ENCODE results near the gene SYTL3. TPM values are rescaled to one million over a fixed set of nuclear protein-coding genes. Genes with fewer than 3 reads are reported as not detected.

SYTL3 gene
- total and polyA plus RNA-seq, 2 of the 8 experiments (the other 6 are each of a cell fraction or from before 2014, with no cell fraction given): 0.27 to 0.99 TPM

GRCh38 chr6:158686791-158687381 lies 37.0 kb downstream of the SYTL3 start:
- Histone ChIP-seq H3K23ac (ENCODE audit: insufficient read length) (no peak overlapping the region), H3K4me1 (replicated peaks in 1 of 4; ENCODE audit: control insufficient read depth in 3 of 4, insufficient read depth in 4 of 4, low read length in 3 of 4) (no peaks in the 10 kb centered on the region), H3K4ac (replicated peaks; ENCODE audit: insufficient read length, low read depth, low read length) (no peak overlapping the region), H3K56ac (replicated peaks; ENCODE audit: insufficient read length, low read depth, low read length) (no peak overlapping the region), H3K18ac (ENCODE audit: extremely low read depth, low read length) (no peak overlapping the region), H3K79me2 (ENCODE audit: control insufficient read depth in 1 of 2, insufficient read depth in 2 of 2, low read length in 2 of 2) (no peaks in the 10 kb centered on the region), H4K20me1 (replicated peaks in 1 of 2; ENCODE audit: control insufficient read depth in 1 of 2, insufficient read depth in 2 of 2, low read length in 2 of 2) (no peaks in the 10 kb centered on the region), H2BK20ac (ENCODE audit: low read length) (no peak overlapping the region), H3K27ac (ENCODE audit: low read depth, low read length) (no peak overlapping the region), H2BK15ac (ENCODE audit: low read length) (no peak overlapping the region), H4K91ac (replicated peaks; ENCODE audit: insufficient read length, low read length) (no peak overlapping the region), H3K23me2 (ENCODE audit: low read depth, low read length) (no peaks in the 10 kb centered on the region), H3K79me1 (ENCODE audit: low read depth, low read length) (no peaks in the 10 kb centered on the region), H3K4me2 (ENCODE audit: insufficient read depth in 1 of 2, low read depth in 2 of 2, low read length in 2 of 2) (no peak overlapping the region), H3K36me3 (ENCODE audit: control insufficient read depth in 2 of 4, insufficient read depth in 4 of 4, low read length in 3 of 4) (no peaks in the 10 kb centered on the region), H2BK120ac (replicated peaks; ENCODE audit: low read depth, low read length) (no peak overlapping the region), H2BK5ac (ENCODE audit: low read depth, low read length) (no peak overlapping the region), H3K9me3 (ENCODE audit: insufficient read depth in 2 of 2, low read depth in 1 of 2, low read length in 1 of 2) (no peaks in the 10 kb centered on the region), H3K9ac (replicated peaks in 1 of 4; ENCODE audit: extremely low read depth in 1 of 4, low read depth in 3 of 4, low read length in 3 of 4) (no peak overlapping the region), H3K4me3 (ENCODE audit: extremely low read depth in 1 of 4, insufficient read depth in 2 of 4, low read depth in 3 of 4, low read length in 4 of 4) (no peak overlapping the region), H2AFZ (ENCODE audit: low read length) (no peak overlapping the region), H2BK12ac (ENCODE audit: low read depth, low read length) (no peak overlapping the region), H3K27me3 (replicated peaks in 1 of 4; ENCODE audit: control insufficient read depth in 3 of 4, extremely low read depth in 1 of 4, insufficient read depth in 3 of 4, low read length in 3 of 4) (no peaks in the 10 kb centered on the region), H4K8ac (ENCODE audit: extremely low read depth, insufficient read depth, low read length) (no peak overlapping the region), H4K5ac (ENCODE audit: insufficient read length, low read depth, low read length) (no peak overlapping the region), H2AK5ac (ENCODE audit: low read depth, low read length) (no peak overlapping the region), H3K14ac (ENCODE audit: insufficient read length) (no peak overlapping the region)
- DNase-seq (ENCODE audit: low read depth in 1 of 2, low spot score in 2 of 2) (no peak), FAIRE-seq (no peak)
- WGBS, 2 experiments (ENCODE audit: extremely low coverage in 1 of 2, insufficient coverage in 1 of 2, insufficient read length in 1 of 2, insufficient replicate concordance in 2 of 2, low coverage in 1 of 2, low lambda C conversion rate in 2 of 2, missing lambda C conversion rate in 1 of 2): 86% methylated on average over 7 of the region's 7 CpGs; no CpG with 5 or more reads in 1 of the 2 experiments
- CTCF ChIA-PET (ENCODE audit: partially characterized antibody): interaction anchor here (1.3 to 7.7 kb wide), 2 partner anchors 20 to 26 kb away, joined by 6 to 104 read pairs; no protein-coding TSS in a partner anchor
- POLR2A ChIA-PET (ENCODE audit: partially characterized antibody): no interaction called here
- no peak for TF ChIP-seq CHD1 (IDR thresholded peaks at IDR 0.05; ENCODE audit: low read depth, low read length)
- no peak for TF ChIP-seq ASH2L (IDR thresholded peaks at IDR 0.05; ENCODE audit: low read length)
- TF ChIP-seq SP1 (IDR thresholded peaks at IDR 0.05; ENCODE audit: low read depth, low read length): no peak
- TF ChIP-seq CEBPB (IDR thresholded peaks at IDR 0.05; ENCODE audit: low read depth, low read length): no peak
- no peak for TF ChIP-seq SRF (IDR thresholded peaks at IDR 0.05; ENCODE audit: low read depth, low read length)
- TF ChIP-seq EGR1 (IDR thresholded peaks at IDR 0.05; ENCODE audit: borderline replicate concordance, low read depth, low read length): no peak
- no peak for TF ChIP-seq KDM4A (IDR thresholded peaks at IDR 0.05; ENCODE audit: low read depth, low read length, severe bottlenecking)
- no peak for TF ChIP-seq SUZ12 (IDR thresholded peaks at IDR 0.05; ENCODE audit: low read length)
- TF ChIP-seq POU5F1 (IDR thresholded peaks at IDR 0.05; ENCODE audit: low read depth, low read length): no peak
- TF ChIP-seq BRCA1 (IDR thresholded peaks at IDR 0.05; ENCODE audit: low read depth, low read length): no peak
- no peak for TF ChIP-seq YY1 (IDR thresholded peaks at IDR 0.05; ENCODE audit: low read depth, low read length)
- TF ChIP-seq JUND (IDR thresholded peaks at IDR 0.05; ENCODE audit: low read length): no peak
- TF ChIP-seq TAF7 (optimal IDR thresholded peaks at IDR 0.05; ENCODE audit: borderline replicate concordance, low read depth, low read length): no peak
- no peak for TF ChIP-seq BACH1 (IDR thresholded peaks at IDR 0.05; ENCODE audit: low read length)
- no peak for TF ChIP-seq CHD2 (IDR thresholded peaks at IDR 0.05; ENCODE audit: low read length)
